Measurements from ENCODE around the gene MTOR. TPM values are rescaled to one million over a fixed set of nuclear protein-coding genes. Genes with fewer than 3 reads are reported as not detected.
"Not testable (repeated sequence)": the region's sequence is repeated elsewhere in the genome, so short reads cannot be mapped to it uniquely, and the experiment has no call there.

MTOR gene
- total RNA-seq, 4 donors from 2014 or later, result 32.4 to 55.4 (median 42.5) TPM

DNA sequence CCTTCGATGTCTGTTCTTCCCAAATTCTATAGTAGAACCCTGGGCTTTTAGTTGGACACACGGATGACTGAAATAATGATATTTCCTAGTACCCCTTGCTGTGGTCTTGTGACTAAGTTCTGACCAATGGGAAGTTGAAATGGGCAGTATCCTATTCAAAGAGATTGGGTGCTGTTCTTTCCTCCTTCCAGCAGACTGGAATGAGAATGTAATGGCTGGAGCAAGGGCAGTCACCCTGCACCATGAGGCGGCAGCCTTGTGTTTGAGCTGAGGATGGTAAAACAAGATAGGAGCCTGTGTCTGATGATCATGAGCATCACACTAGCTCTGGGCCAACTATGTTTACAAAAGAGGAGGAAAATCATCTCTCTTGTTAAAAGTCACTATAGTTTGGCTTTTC is 197.4 kb downstream of the MTOR start:
- TF ChIP-seq POLR2AphosphoS5 (IDR thresholded peaks at IDR 0.05) (no peak), EP300 (IDR thresholded peaks at IDR 0.05) (no peak), POLR2A (IDR thresholded peaks at IDR 0.05) (no peak)
- TF ChIP-seq, protein P1, sequence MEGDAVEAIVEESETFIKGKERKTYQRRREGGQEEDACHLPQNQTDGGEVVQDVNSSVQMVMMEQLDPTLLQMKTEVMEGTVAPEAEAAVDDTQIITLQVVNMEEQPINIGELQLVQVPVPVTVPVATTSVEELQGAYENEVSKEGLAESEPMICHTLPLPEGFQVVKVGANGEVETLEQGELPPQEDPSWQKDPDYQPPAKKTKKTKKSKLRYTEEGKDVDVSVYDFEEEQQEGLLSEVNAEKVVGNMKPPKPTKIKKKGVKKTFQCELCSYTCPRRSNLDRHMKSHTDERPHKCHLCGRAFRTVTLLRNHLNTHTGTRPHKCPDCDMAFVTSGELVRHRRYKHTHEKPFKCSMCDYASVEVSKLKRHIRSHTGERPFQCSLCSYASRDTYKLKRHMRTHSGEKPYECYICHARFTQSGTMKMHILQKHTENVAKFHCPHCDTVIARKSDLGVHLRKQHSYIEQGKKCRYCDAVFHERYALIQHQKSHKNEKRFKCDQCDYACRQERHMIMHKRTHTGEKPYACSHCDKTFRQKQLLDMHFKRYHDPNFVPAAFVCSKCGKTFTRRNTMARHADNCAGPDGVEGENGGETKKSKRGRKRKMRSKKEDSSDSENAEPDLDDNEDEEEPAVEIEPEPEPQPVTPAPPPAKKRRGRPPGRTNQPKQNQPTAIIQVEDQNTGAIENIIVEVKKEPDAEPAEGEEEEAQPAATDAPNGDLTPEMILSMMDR (IDR thresholded peaks at IDR 0.05), result no peak
- Histone ChIP-seq H3K4me1 (peaks cover 0 to 18% (median 7%) of the 10 kb centered on the region in 3 donors), H3K27ac (no peak overlapping the region), H3K4me3 (no peak overlapping the region), H3K36me3 (peaks cover 0 to 69% of the 10 kb centered on the region in 2 donors), H3K9me3 (no peaks in the 10 kb centered on the region), H3K27me3 (no peaks in the 10 kb centered on the region)
- 93 to 96% methylated on average over 3 of the region's 3 CpGs for WGBS, 2 donors (ENCODE audit: low coverage in 1 of 2)
- ATAC-seq, result no peak

DNA sequence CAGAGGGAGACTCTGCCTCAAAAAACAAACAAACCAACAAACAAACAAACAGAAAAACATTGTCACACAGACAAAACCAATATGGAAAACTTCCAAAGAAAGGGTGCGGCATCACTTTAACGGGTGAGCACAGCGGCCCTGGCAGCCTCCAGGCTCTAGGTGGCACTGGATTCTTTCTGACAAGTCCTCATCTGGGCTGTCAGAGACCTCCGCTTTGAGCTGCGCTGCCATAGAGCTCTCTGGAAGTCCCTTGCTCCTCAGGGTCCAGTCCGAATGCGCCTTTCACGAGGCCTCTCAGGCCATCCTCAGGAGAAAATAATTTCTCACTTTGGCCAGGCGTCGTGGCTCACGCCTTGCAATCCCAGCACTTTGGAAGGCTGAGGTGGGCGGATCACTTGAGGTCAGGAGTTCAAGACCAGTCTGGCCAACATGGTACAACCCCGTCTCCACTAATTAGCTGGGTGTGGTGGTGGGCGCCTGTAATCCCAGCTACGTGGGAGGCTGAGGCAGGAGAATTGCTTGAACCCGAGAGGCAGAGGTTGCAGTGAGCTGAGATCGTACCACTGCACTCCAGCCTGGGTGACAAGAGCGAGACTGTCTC is 198.3 kb downstream of the MTOR start:
- ATAC-seq, H3K9me3 ChIP-seq, H3K27ac ChIP-seq, H3K27me3 ChIP-seq, H3K4me3 ChIP-seq: not testable (repeated sequence)
- 84 to 93% methylated on average over 3 to 7 of the region's 18 CpGs for WGBS, 2 donors (ENCODE audit: low coverage in 1 of 2)
- H3K4me1 ChIP-seq, result peaks cover 0 to 24% (median 9%) of the 10 kb centered on the region in 3 donors
- H3K36me3 ChIP-seq, result peaks cover 0 to 60% of the 10 kb centered on the region in 2 donors

DNA sequence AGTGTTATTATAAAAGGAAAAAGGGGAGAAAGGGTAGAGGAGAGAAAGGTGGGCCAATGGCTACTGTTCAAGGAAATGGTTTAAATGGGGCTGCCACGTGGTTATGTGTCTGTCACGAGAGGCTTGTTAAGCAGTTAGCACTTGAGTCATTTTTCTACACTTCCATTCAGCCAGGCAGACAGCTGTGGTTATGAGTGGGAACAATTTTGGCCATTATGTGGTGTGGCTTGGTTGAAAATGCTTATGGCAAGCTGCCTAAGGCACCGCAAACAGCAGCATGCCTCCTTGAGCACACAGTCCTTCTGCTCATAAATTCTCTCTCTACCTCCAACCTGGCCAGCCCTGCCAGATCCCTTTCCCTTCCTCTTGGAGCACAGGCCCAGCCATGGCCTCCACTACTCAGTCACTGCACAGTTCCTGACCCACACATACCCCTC is 199.4 kb downstream of the MTOR start:
- H3K4me1 ChIP-seq, result peaks cover 0 to 34% (median 15%) of the 10 kb centered on the region in 3 donors
- no peaks in the 10 kb centered on the region for H3K9me3 ChIP-seq
- ATAC-seq, result no peak
- H3K27me3 ChIP-seq, result no peaks in the 10 kb centered on the region
- H3K4me3 ChIP-seq, result no peak overlapping the region
- TF ChIP-seq, protein P1 (IDR thresholded peaks at IDR 0.05), result no peak
- TF ChIP-seq POLR2A (IDR thresholded peaks at IDR 0.05) (no peak), EP300 (IDR thresholded peaks at IDR 0.05) (no peak), POLR2AphosphoS5 (IDR thresholded peaks at IDR 0.05) (no peak)
- H3K27ac ChIP-seq, result no peak overlapping the region
- peaks cover 0 to 51% of the 10 kb centered on the region in 2 donors for H3K36me3 ChIP-seq
- WGBS, 2 donors (ENCODE audit: low coverage in 1 of 2), result 50 to 54% methylated on average over 3 of the region's 3 CpGs

DNA sequence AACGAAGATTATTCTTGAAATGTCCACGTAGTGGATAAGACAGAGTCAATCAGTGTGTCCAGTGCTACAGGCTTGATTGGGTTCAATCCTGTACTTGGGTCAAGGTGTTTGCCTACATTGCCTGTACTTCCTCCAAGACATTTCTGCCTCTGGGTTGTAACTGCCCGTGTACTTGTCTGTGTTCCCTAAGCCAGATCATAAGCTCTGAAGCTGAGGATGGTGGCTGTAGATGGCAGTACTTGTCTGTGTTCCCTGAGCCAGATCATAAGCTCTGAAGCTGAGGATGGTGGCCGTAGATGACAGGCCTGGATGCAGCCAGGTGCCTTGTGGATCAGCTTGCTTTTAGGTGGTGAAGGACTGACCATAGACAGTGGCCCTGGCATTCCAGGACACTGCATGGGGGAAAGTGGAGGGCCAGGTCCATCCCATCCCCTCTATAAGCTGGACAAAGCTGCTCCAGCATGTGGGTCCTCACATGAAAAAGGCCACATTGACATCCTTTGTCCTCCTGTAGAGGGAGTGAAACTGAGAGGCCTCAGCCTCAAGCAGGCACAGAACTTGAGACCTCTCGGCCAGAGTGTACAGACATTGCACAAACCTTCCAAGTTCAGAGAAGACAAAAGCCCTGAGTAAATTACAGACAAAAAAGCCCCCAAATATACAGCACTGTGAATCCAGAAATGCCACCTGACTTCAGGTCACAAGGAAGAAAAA is 200.5 kb downstream of the MTOR start:
- WGBS, 2 donors (ENCODE audit: low coverage in 1 of 2), result 54% methylated on average over 5 of the region's 5 CpGs; no CpG with 5 or more reads in 1 of the 2 donors

More for the DNA sequence above, 200.5 kb downstream of the MTOR start:
- Histone ChIP-seq H3K4me3 (no peak overlapping the region), H3K4me1 (peaks cover 0 to 36% (median 15%) of the 10 kb centered on the region in 3 donors), H3K36me3 (peaks cover 0 to 51% of the 10 kb centered on the region in 2 donors), H3K27ac (no peak overlapping the region), H3K9me3 (no peaks in the 10 kb centered on the region), H3K27me3 (no peaks in the 10 kb centered on the region)
- no peak for ATAC-seq
- TF ChIP-seq EP300 (IDR thresholded peaks at IDR 0.05) (no peak), POLR2A (IDR thresholded peaks at IDR 0.05) (no peak), POLR2AphosphoS5 (IDR thresholded peaks at IDR 0.05) (no peak)
- TF ChIP-seq, protein P1 (IDR thresholded peaks at IDR 0.05), result no peak
